ENCODE results near the gene TMEM272. TPM values are rescaled to one million over a fixed set of nuclear protein-coding genes. Genes with fewer than 3 reads are reported as not detected.
"Not testable (repeated sequence)": the region's sequence is repeated elsewhere in the genome, so short reads cannot be mapped to it uniquely, and the experiment has no call there.

TMEM272 gene
- total RNA-seq, 6 donors from 2014 or later = 0.13 to 0.44 (median 0.17) TPM; not detected in 3

GRCh38 chr13:51825165-51825592, 19.8 kb downstream of the TMEM272 start:
- Histone ChIP-seq H3K4me3 (no peak overlapping the region), H3K36me3 (no peaks in the 10 kb centered on the region), H3K27ac (peak overlapping the region; percentile 49 to 82 (median 68)), H3K9me3 (no peaks in the 10 kb centered on the region), H3K27me3 (no peaks in the 10 kb centered on the region), H3K4me1 (peaks cover 0 to 33% (median 13%) of the 10 kb centered on the region in 4 donors)
- ATAC-seq (ENCODE audit: low FRiP score in 2 of 2) = peak in 1 of 2 donors; percentile 41
- 34 to 39% methylated on average over 2 of the region's 2 CpGs for WGBS, 2 donors
- TF ChIP-seq CTCF (IDR thresholded peaks at IDR 0.05) (no peak), POLR2AphosphoS5 (IDR thresholded peaks at IDR 0.05) (peak in 1 of 2 donors; percentile 44), POLR2A (IDR thresholded peaks at IDR 0.05) (no peak), EP300 (IDR thresholded peaks at IDR 0.05) (no peak)
- no peak for DNase-seq

DNA sequence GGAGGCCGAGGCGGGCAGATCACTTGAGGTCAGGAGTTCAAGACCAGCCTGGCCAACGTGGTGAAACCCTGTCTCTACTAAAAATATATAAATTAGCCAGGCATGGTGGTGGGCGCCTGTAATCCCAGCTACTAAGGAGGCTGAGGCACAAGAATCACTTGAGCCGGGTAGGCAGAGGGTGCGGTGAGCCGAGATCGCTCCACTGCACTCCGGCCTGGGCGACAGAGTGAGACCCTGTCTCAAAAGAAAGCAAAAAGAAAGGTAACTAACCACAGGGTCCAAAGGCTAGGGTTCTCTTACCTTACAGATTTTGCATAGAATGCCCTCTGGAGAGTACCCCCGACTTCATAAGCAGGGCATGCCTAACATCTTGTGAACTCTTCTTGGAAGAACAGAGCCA, 20.3 kb downstream of the TMEM272 start:
- WGBS, 2 donors = 83 to 84% methylated on average over 10 to 11 of the region's 11 CpGs
- not testable (repeated sequence) for DNase-seq; H3K9me3 ChIP-seq; ATAC-seq (ENCODE audit: low FRiP score in 2 of 2); H3K4me3 ChIP-seq; H3K27me3 ChIP-seq; H3K36me3 ChIP-seq
- Histone ChIP-seq H3K4me1 (peaks cover 0 to 33% (median 13%) of the 10 kb centered on the region in 4 donors), H3K27ac (peak overlapping the region; percentile 49 to 82 (median 66))

DNA sequence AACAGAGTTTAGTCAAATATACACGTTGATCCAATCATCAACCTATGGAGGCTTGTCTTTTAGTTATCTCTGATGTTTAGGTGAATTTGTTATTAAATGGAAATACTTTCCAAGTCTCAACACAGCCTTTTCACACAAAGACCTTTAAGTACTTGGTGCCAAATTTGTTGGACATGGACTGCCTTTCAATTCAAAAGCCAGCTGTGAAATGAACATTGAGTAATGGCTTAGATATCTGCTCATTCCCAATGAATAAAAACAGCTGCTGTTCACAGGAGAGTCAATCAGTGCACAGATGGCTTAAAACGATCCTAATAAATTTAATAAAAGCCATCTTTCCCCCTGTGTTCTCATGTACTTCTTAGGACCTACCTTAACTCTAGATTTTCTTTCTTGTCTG, 21.1 kb downstream of the TMEM272 start:
- no peak for DNase-seq
- 78 to 81% methylated on average over 2 of the region's 2 CpGs for WGBS, 2 donors
- no peaks in the 10 kb centered on the region for H3K27me3 ChIP-seq
- no peak for TF ChIP-seq POLR2A (IDR thresholded peaks at IDR 0.05)
- TF ChIP-seq POLR2AphosphoS5 (IDR thresholded peaks at IDR 0.05) = no peak
- TF ChIP-seq CTCF (IDR thresholded peaks at IDR 0.05) = no peak
- TF ChIP-seq EP300 (IDR thresholded peaks at IDR 0.05) = no peak
- H3K36me3 ChIP-seq = no peaks in the 10 kb centered on the region
- no peak overlapping the region for H3K4me3 ChIP-seq
- peaks cover 0 to 39% (median 13%) of the 10 kb centered on the region in 4 donors for H3K4me1 ChIP-seq
- peak overlapping the region in 1 of 4 donors; percentile 76 for H3K27ac ChIP-seq
- H3K9me3 ChIP-seq = no peaks in the 10 kb centered on the region
- ATAC-seq (ENCODE audit: low FRiP score in 2 of 2) = no peak

GRCh38 chr13:51823359-51823758, 21.6 kb downstream of the TMEM272 start:
- no peak overlapping the region for H3K4me3 ChIP-seq
- DNase-seq = no peak
- no peaks in the 10 kb centered on the region for H3K27me3 ChIP-seq
- H3K27ac ChIP-seq = peak overlapping the region in 2 of 4 donors; percentile 63 to 76
- H3K36me3 ChIP-seq = no peaks in the 10 kb centered on the region
- 71 to 73% methylated on average over 2 of the region's 2 CpGs for WGBS, 2 donors
- TF ChIP-seq CTCF (IDR thresholded peaks at IDR 0.05) (no peak), POLR2A (IDR thresholded peaks at IDR 0.05) (no peak), POLR2AphosphoS5 (IDR thresholded peaks at IDR 0.05) (no peak), EP300 (IDR thresholded peaks at IDR 0.05) (no peak)
- H3K4me1 ChIP-seq = peaks cover 0 to 40% (median 13%) of the 10 kb centered on the region in 4 donors
- ATAC-seq (ENCODE audit: low FRiP score in 2 of 2) = no peak
- H3K9me3 ChIP-seq = no peaks in the 10 kb centered on the region

- no peak for TF ChIP-seq EP300 (IDR thresholded peaks at IDR 0.05)
- no peak for TF ChIP-seq POLR2A (IDR thresholded peaks at IDR 0.05)
- TF ChIP-seq POLR2AphosphoS5 (IDR thresholded peaks at IDR 0.05) = no peak
- no peak for TF ChIP-seq CTCF (IDR thresholded peaks at IDR 0.05)
- Histone ChIP-seq H3K27ac (peak overlapping the region in 3 of 4 donors; percentile 46 to 76 (median 63)), H3K4me3 (no peak overlapping the region), H3K36me3 (no peaks in the 10 kb centered on the region), H3K9me3 (no peaks in the 10 kb centered on the region), H3K4me1 (peaks cover 0 to 40% (median 13%) of the 10 kb centered on the region in 4 donors), H3K27me3 (no peaks in the 10 kb centered on the region)
- 59 to 78% methylated on average over 13 of the region's 13 CpGs for WGBS, 2 donors
- ATAC-seq (ENCODE audit: low FRiP score in 2 of 2) (no peak), DNase-seq (no peak)
Measured at GRCh38 chr13:51822106-51822815, 22.7 kb downstream of the TMEM272 start.
